B cell (primary cell): ENCODE data around the gene TCL1A.

Experiments
- CTCF ChIP-seq: fragments of 200-600 bp; IDR thresholded peaks from one replicate; pipeline ENCODE4 v1.8.0; 2022; ENCODE audit warnings: antibody characterized with exemption, mild to moderate bottlenecking
- EZH2 ChIP-seq: IDR thresholded peaks from 2 replicates; pipeline ENCODE4 v1.6.1; 2012; ENCODE audit warnings: borderline replicate concordance, low read depth, mild to moderate bottlenecking, moderate library complexity, low read length; ENCODE audit not compliant: insufficient read depth, poor library complexity, severe bottlenecking

GRCh38 chr14:95685978-95686922 is 27.7 kb downstream of the TCL1A start, which contains the start of gene TCL1B:
- TF ChIP-seq CTCF (no peak), EZH2 (no peak)
